Inflammatory macrophage treated with lipopolysaccharide for 1 hour (primary cell): ENCODE results near the gene HDAC9.

Experiments
- DNase-seq, 2 donors: peaks; one replicate each; pipeline ENCODE4 v3.0.0-alpha.2; 2020 to 2022

HDAC9 gene

DNA sequence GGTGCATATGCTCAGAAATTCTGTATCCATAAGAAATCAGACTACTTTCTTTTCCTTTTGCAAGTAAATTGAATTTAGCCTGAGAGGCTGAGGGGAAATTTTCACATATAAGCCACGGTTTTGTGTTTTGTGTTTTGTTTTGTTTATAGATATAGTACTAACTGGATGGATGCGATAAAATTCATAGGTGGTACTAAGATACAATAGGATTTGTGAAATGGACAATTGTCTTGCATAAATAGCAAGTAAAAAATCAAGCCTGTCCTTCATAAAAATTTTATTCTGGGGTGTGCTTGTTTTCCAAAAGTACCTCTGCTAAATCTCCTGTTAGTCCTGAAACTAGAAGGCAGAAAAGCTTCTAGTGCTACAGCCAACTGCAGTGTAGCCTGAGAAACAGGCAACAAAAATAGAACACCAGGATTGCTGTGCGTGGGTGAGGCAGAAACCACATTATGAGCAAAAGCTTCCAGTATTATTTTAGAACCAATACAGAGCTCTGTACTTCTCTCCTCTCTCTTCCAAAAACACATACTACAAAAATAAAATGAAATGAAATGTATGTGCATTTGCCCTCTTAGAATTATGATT, 634 bp upstream of the HDAC9 start:
- peak; percentile 66 to 76 for DNase-seq

GRCh38 chr7:18496341-18496700, 772 bp downstream of the HDAC9 start:
- no peak for DNase-seq

DNA sequence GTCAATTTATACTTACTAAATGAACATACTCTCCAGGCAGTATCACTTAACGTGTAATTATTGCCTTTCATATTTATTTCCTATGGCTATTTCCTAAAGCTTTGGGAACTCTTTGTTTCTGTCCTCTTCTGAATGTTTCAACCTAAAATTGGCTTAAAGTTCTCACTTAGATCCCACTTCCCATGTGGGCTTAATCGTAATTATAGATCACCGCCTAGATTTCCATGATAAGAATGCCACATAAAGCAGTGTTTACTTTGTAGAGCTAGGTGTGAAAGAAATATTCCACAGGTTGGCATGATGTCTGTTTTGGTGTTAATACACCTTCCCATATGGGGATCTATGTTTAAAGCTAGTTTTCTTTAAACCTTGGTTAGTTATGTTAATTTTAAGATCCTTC, 1.5 kb downstream of the HDAC9 start:
- no peak for DNase-seq

- no peak for DNase-seq
These were observed 2.3 kb downstream of the HDAC9 start for GRCh38 chr7:18497800-18498199.

DNA sequence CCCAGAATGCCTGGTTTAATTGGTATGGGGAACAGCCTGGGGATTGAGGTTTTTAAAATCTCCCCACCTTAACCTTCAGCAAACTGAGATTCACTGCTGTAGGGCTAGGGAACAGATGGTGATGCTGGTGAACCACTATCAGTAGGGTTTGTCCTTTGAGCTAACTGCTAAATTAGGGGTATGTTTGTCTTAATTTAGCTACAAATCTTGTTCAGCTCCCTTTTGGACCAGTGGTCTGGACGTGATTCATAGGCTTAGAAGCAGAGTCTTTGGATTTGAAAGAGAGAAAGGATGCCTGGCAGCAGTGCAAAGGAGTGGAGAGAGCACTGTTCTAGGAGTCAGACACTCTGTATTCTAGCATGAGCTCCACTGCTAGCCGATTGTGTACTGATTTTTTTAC, 2.8 kb downstream of the HDAC9 start:
- no peak for DNase-seq

- DNase-seq = no peak
These were observed 4.0 kb downstream of the HDAC9 start for GRCh38 chr7:18499407-18500177.

DNA sequence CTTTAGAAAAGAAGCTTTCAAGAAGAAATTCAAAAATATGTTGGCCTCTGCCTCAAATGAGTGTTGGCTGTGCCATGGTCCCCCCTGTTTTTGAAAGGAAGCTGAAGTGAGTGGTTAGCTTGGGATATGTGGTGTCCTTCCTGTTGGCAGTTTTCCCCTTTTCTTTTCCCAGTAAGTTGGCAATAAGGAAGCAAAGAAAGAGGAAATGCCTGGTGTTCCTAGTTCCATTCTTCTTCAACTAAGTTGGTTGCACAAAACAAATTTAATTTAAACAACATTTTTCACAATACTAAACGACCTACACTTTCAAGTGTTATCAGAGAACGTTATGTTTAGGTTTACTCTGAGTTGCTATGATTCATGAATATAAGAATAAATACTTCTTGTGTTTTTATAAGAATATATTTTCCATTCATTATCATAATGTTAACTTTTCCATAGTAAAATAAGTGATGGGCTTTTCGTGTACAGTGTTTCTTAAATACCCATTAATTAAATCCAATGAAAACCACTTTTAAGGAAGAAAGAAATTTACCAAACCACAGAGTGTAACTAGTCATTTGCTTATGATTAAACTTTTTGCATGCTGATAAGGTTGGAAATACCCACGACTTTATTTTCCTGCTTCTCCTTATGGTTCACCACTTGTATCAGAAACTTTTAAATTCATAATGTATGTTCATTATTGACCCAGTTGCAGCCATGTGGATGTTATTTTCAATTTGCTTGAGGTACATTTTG, 7.7 kb downstream of the HDAC9 start:
- DNase-seq = peak; percentile 64 to 82

DNA sequence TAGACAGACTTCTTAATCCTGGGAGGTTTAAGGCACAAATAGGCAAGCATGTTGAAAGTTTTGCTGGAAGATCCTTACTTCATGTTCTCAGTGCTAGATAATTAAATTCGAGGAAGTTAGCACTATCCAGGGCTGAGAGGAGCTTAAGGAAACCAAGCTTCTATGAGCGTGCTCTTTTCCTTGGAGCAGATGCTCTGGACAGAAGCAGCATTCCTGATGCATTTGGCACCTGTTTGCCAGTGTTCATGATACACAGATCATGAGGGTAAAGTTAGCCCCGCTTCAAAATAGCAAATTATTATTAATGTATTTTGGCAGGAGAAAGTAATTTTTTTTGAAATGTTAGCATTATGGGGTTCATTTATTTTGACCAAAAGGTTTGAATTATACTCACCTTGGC, 9.4 kb downstream of the HDAC9 start:
- no peak for DNase-seq

DNA sequence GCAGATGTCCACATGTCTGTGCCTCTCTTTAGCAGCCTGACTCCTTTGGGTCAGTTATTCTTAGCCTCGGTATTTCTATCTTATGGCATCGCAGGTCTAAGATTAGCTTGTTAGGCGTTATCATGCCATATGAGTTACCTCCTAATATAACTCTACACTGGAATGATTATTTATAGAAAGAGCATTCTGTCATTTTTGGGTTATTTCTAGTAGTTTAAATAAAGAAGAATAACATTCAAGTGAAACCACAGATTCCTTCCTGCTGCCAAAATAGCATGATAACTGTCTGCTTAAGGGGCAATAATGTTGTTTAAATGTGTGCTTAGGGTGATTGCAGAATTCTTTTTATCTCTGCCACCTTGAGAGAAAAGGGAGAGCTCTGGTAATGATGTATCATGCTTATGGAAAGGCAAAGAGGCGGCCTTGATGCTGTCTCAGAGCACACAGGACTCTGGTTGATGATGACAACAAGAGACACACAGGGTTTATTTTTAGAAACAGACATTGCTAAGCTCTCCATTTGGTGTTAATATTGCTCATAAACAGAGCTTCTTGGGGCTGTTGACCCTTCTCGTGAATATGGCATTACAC, 10.4 kb downstream of the HDAC9 start:
- DNase-seq = peak in 1 of 2 donors; percentile 49

- DNase-seq = peak; percentile 87 to 98
These were observed 13.2 kb downstream of the HDAC9 start for GRCh38 chr7:18508443-18509427.

DNA sequence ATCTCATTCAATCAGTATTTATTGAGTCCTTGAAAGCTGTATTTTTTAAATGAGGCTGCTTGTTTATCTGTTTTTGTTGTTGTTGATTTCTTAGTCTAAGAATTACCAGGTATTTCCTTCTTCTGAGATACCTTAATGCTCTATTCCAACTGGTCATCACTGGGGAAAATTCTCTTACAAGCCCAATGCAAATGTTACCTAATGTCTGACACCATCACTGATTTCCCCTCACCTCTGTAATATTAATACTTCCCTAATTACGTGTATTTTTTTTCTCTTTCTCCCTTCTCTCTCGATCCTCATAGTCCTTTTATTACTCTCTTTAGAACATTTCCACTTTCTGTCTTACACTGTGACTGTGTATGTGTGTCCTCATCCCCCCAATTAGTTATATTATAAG, 13.9 kb downstream of the HDAC9 start:
- peak; percentile 54 to 85 for DNase-seq

GRCh38 chr7:18511351-18512140, 16.0 kb downstream of the HDAC9 start:
- no peak for DNase-seq

GRCh38 chr7:18513343-18513742, 17.8 kb downstream of the HDAC9 start:
- no peak for DNase-seq

DNA sequence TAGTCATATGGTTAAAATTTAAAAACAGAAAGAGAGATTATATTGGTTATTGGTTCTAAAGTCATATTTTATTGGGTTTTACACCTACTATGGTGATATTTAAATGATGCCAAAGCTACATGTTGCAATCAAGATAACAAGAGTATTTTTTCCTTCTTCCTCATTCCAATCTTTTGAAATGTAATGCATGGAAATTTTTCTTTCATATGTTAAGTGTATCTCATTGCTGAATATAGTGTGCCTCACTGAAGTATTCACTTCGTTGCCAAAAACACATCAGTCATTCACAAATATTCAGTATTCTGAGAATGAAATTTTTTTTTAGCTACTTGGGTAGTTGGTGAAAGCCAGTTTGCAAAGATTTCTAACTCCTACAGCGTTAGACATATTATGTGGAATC, 19.5 kb downstream of the HDAC9 start:
- no peak for DNase-seq

GRCh38 chr7:18517646-18518045, 22.1 kb downstream of the HDAC9 start:
- DNase-seq = no peak

- no peak for DNase-seq
These were observed 23.0 kb downstream of the HDAC9 start for GRCh38 chr7:18518555-18518954.

GRCh38 chr7:18520450-18521235, 25.1 kb downstream of the HDAC9 start:
- no peak for DNase-seq

- no peak for DNase-seq
These were observed 25.7 kb downstream of the HDAC9 start for GRCh38 chr7:18521236-18521589.

- DNase-seq = no peak
These were observed 26.5 kb downstream of the HDAC9 start for GRCh38 chr7:18521945-18522566.

GRCh38 chr7:18524248-18524647, 28.7 kb downstream of the HDAC9 start:
- no peak for DNase-seq
